ENCODE data around the gene ERVH48-1.
A peak's percentile ranks its signal among the peaks of the same experiment; 100 is the strongest.
"Not testable (repeated sequence)": the region's sequence is repeated elsewhere in the genome, so short reads cannot be mapped to it uniquely, and the experiment has no call there.

The ERVH48-1 gene

GRCh38 chr21:42925114-42925926 lies at the start of gene ERVH48-1:
Gene ERVH48-1 (minus strand): TSS chr21:42925630. CDS start chr21:42919006, 6,624 bp downstream.
- DNase-seq, result no peak

GRCh38 chr21:42973991-42974831 lies 48.8 kb upstream of the ERVH48-1 start, which contains the start of gene PKNOX1:
Gene PKNOX1 (plus strand): TSS chr21:42974562. CDS start chr21:43004382, 29,820 bp downstream.
- DNase-seq, result peak; percentile 94

DNA sequence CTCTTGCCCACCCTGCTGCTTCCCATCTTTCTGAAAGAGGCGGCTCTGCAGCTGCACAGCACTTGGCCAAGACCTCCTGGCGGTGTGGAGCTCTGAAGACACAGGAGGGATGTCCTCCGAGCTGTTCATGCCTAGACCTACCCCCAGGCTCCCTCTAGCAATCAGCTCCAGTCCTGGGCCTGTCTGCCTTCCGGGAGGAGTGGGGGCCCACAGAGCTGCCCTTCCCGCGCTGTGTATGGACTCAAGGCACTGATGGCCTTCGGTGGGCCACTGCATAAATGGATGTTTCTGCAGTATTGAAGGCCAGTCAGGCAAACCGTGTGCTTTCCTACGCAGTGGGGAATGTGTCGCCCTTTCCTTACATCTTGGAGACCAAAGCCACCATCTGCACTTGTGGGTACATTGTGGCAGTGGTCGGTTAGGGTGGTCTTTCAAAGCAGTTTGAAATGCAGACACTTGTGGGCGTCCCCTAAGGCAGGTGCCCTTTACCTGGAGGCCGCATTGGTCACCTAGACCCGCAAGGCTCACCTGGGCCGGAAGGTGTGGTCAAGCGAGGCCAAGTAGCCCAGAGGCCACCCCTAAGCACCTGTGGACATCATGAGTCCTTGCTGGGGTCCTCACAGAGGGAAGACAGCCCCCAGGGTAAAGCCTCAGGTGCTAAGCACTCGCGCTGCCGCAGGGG lies 48.0 kb upstream of the ERVH48-1 start:
- no peak for DNase-seq

DNA sequence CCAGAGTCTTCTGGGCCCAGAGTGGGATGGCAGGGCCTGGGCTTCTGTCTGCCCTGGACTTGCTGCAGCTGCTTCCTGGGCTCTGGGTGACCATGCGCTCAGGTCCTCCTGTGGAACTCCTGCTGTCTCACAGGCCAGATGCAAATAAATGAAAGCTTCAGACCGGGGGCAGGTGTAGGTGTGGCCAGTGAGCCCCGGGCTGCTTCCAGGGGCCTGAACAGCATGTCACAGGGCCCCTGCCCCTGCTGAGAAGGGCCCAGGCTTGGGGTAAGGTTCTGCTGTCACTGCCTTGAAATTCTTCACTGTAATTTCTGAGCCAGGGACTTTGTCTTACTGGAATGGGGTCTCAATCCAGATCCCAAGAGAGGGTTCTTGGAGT lies 46.5 kb upstream of the ERVH48-1 start:
- DNase-seq, result no peak

- no peak for DNase-seq
Measured at GRCh38 chr21:42970946-42971653, 45.7 kb upstream of the ERVH48-1 start.

DNA sequence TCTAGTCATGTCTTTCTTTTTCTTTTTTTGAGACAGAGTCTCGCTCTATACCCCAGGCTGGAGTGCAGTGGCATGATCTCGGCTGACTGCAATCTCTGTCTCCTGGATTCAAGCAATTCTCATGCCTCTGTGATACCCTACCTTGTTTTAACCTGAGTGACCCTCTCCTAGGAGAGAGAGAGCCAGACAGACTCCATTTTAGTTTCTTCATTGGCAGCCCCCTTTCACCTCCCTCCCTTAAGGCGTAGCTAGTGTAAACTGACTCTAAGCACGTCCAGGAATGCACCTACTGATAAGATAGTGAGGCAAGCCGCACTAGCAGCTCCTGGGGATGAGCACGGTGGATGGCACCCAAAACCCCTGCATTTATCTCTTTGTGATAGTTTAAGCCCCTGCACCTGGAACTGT lies 43.8 kb upstream of the ERVH48-1 start:
- no peak for DNase-seq

DNA sequence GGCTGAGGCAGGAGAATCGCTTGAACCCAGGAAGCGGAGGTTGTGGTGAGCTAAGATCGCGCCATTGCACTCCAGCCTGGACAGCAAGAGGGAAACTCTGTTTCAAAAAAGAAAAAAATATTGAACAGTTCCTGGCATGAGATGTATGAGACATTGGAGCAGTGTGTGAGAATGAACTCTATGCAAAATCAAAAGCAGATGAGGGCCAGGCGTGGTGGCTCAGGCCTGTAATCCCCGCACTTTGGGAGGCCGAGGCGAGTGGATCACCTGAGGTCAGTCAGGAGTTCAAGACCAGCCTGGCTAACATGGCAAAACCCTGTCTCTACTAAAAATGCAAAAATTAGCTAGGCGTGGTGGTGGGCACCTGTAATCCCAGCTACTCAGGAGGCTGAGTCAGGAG lies 42.2 kb upstream of the ERVH48-1 start:
- not testable (repeated sequence) for DNase-seq

DNA sequence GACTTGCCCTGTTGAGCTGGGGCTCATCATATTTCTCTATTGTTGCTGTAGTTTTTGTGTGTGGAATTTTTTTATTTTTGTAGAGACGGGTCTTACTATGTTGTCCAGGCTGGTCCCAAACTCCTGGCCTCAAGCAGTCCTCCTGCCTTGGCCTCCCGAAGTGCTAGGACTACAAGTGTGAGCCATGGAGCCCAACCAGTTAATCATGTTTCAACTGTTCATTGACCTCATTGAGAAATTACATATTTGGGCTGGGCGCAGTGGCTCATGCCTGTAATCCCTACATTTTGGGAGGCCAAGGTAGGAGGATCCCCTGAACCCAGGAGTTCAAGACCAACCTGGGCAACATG lies 39.8 kb upstream of the ERVH48-1 start:
- no peak for DNase-seq

DNA sequence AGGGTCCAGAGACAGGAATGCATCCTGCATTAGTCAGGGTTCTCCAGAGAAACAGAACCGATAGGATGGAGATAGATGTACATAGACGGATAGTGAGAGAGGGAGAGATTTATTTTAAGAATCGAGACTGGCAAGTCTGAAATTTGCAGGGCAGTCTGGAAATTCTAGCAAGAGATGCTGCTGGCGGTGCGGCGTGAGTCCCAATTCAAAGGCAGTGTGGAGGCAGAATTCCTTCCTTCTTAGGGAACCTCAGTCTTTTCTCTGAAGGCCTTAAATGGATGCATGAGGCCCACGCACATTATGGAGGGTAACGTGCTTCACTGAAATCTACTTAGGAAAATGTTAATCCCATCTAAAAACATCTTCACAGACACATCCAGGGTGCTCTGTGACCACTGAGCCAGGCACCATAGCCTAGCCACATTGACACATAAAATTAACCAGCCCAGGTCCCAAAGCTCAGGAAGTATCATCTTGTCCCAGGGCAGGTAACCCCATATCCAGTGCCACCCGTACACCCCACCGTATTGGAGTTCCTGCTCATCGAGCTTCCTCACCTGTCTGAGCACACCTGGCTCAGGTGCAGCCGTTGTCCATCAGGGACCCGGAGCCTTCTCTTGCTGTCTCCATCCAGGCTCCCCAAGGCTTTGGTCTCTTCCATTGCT lies 39.2 kb upstream of the ERVH48-1 start:
- DNase-seq, result no peak

DNA sequence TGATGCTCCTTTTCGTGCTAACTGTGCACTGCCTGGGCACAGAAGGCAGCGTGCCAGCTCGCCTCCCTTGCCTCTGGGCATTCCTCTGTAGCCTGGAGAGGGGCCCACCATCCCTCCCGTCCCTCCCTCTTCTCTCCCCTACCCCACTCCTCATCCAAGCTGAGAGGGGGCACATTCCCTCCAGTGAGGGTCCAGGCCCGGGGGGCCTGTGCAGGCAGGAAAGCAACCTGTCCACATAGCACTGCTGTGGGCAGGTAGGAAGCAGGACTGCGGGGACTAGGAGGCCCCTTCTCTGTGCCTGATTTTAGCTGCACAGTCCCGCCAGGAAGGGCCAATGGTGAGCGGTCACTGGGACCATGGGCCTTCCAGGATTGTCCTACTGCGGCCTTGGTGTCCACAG lies 38.7 kb upstream of the ERVH48-1 start:
- DNase-seq, result no peak

GRCh38 chr21:42962380-42963007 lies 37.1 kb upstream of the ERVH48-1 start:
- DNase-seq, result no peak

DNA sequence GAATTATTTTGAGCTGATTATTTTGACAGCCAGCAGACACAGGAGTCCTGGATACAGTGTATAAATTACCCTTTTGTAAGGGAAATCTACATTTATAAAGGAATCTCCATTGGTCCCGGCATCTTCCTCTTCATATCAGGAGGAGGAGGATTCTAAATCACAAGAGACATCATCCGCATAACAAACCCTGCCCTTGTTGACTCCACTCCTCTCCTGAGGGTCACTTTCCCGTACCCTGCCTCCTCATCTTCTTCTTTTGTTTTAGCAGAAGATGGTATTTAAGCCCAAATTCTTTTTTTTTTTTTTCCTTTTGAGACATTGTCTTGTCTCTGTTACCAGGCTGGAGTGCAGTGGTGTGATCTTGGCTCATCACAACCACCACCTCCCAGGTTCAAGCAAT lies 34.3 kb upstream of the ERVH48-1 start:
- no peak for DNase-seq

GRCh38 chr21:42958122-42958521 lies 32.7 kb upstream of the ERVH48-1 start:
- DNase-seq, result not testable (repeated sequence)

GRCh38 chr21:42956824-42957630 lies 31.6 kb upstream of the ERVH48-1 start:
- DNase-seq, result no peak

GRCh38 chr21:42951193-42951592 lies 25.8 kb upstream of the ERVH48-1 start:
- not testable (repeated sequence) for DNase-seq

DNA sequence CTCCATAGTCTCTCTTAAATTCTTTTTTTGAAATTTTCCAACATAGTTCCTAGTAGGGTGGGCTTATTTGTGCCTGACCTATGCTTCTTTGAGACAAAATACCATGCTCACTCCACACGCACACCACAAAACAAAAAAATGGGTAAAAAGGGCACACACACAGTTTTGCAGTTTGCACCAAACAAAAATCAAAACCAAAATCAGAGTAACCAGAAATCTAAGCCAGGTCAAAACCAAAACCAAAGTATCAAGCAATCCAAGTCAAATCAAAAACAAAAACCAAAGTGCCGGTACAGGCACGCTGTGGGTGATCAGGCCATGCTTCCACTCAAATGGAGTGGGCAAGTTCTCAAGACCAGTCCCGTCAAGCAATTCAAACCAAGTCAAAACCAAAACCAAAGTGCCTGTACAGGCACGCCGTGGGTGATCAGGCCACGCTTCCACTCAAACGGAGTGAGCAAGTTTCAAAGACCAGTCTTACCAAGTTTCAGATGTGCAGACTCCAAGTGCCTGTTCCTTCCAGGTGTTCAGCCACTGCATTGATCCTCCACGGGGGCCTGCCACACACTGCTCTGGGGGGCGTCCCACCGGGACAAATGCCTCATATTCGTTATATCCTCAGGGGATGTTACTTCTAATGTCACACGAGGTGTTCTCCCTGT lies 23.8 kb upstream of the ERVH48-1 start:
- DNase-seq, result not testable (repeated sequence)

DNA sequence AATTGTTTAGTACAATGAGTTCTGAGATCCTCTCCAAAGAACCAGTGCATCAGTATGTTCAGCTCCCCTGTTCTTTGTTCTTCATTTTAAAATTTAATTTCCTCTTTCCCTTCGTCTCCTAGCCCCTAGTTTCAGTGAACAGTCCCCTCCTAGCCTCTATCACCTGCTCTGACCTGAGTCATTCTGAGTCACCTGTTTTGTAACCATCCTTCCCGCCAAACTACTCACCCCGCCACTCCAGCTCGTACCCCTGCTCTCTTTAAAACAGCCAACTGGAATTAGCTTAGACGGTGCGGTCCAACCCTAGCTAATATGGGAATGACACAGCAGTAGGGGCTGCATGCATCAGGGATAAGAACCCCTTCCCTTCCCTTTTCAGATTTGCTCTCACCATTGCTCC lies 16.8 kb upstream of the ERVH48-1 start:
- DNase-seq, result no peak

- no peak for DNase-seq
Measured at GRCh38 chr21:42941696-42942085, 16.3 kb upstream of the ERVH48-1 start.

DNA sequence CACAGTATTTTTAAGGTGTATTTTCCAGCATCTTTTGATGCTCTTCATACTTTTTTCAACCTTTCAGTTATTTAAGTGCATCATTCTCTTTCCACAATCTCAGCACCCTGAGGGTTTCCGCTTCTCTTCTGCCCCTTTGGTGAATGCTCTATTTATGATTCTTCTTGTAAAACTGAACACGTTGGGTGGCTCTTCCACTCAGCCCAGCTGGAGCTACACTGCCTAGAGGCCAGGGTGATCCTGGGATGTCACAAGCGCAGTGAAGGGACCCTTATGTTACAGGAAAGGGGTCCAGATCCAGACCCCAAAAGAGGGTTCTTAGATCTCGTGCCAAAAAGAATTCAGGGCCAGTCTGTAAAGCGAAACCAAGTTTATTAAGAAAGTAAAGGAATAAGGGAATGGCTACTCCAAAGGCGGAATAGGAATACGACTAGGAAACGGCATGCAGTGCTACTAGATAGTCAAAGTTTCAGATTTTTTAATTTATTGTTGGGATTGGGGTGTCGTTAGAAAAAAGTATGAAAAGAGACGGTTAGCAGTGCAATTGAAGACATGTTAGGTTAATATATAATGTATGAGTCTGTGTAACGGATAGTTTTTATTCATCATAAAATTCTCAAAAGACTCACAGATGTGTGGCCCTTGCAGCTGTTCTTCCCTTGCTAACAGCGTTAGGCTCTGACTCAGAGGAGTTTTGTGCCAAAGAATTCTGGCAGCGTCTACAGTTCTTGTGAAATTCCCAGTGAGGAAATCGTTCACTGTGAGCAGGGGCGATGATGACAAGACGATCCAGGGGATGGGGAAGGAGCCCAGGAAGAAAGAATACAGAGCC lies 14.4 kb upstream of the ERVH48-1 start:
- no peak for DNase-seq
